ENCODE measurements around the gene RPS6KA2.

RPS6KA2 gene

GRCh38 chr6:166446567-166447065 is 180.4 kb downstream of the RPS6KA2 start:
- DNase-seq (ENCODE audit: low read depth in 2 of 2): no peak

DNA sequence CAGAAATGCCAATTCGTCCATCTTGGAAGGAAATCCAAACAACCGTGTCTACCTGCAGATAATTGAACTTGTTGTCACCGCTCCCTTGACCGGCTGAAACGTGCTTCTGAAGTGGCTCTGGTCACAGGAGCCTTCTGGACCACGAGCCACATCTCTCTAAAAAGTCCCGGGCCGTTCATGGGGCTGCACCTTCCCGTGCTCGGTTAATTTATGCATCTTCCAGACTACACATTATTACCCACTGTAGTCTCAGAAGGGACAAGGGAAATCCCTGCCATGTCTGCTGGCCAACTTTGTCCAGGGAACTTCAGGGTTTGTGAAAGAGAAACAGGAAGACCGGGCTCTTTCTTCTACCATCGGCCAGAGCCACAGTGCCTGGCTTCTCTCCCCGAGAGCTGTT is 180.9 kb downstream of the RPS6KA2 start:
- no peak for DNase-seq (ENCODE audit: low read depth in 2 of 2)

- no peak for DNase-seq (ENCODE audit: low read depth in 2 of 2)
Measured at GRCh38 chr6:166444446-166444845, 182.6 kb downstream of the RPS6KA2 start.

DNA sequence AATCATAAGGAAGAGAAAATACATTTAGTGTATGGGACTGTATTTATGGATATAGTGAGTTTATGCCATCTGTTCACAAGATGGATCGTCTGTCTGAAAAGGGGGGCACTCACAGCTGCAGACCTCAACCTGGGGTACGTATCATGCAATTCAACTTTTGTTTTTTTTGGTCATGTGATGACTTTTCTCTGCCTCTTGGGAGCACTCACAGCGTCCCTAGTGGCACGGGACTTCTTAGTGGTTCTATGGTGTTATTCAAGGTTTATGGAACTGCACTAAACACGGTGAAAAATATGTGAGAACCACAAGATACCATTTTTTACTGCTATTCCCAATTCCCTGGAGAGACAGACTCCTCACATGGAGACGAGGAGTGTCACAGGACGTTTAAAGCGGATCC is 183.9 kb downstream of the RPS6KA2 start:
- DNase-seq (ENCODE audit: low read depth in 2 of 2): no peak

DNA sequence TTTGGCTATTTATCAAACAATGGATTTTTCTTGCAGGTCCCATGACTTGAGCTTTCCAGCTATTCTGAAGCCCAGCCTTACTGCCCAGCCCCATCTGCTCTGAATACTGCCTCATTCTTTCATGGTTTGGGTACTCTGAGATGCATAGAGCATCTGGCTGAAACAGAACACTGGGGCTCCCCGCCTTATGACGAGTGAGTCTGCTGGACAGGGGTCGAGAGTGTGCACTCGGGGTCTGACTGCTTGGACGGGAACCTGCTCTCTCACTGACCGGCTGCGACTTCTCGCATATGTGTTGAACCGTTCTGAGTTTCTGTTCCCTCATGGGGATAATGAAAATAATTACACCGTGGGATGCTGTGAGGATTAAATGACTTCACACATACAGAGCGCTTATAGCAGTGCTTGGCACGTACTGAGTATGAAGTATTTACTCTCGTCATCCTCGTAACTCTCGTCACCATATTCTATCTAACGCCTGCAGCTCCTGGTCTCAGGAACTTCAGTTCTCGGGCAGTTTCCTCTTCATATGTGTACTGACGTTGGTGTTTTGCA is 184.8 kb downstream of the RPS6KA2 start:
- no peak for DNase-seq (ENCODE audit: low read depth in 2 of 2)

DNA sequence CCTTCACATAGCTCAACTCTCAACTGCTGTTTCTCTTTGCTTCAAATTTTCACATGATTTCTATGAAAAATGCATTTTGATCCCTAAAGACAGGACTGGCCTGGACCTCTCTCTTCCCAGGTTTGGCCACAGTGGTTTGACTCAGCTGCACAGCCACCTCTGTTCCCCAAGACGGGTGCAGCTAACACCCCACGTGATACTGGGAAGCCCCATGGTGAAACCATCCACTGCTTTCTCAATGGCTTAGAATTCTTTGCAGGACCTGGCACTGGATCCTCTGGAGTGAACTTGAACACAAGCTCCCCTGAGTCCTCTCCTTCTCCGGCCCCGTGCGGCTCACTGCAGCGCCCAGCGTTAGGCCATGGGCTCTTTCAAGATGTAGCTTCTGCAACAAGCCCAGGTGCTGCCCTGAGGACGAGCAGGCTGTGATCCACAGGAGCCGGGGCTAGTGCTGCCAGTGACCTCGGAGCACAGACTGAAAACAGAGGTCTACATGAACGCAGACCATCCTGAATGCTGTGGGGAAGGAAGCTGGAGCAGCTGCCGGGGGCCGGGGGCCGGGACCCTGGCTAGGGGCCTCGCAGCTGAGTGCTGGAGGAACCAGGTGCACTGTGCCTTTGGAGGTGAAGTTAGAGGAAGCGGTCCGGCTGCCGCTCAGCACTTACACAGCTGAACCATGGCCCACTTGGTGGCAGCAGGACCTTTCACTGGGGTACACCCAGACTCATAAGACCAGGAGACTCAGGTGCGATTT is 185.5 kb downstream of the RPS6KA2 start:
- no peak for DNase-seq (ENCODE audit: low read depth in 2 of 2)

GRCh38 chr6:166440729-166441128 is 186.3 kb downstream of the RPS6KA2 start:
- DNase-seq (ENCODE audit: low read depth in 2 of 2): no peak

DNA sequence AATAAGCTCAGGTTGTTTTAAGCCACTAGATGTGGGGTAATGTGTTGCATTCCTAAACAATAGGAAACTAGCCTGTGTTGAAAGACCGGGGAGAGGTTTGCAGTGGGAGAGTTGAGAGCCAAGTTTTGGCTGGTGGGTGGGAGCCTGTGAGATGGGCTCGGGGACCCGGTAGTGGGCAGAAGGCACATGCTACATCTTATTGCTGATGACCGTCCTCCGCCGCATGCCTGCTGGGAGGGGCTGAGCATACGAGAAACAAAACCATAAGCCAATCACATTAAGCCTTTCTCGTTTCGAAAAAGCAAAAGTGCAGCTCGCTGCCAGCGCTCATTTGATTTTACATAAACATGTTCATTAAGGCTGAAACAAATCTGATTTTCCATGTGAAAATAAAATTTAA is 186.9 kb downstream of the RPS6KA2 start:
- DNase-seq (ENCODE audit: low read depth in 2 of 2): no peak

DNA sequence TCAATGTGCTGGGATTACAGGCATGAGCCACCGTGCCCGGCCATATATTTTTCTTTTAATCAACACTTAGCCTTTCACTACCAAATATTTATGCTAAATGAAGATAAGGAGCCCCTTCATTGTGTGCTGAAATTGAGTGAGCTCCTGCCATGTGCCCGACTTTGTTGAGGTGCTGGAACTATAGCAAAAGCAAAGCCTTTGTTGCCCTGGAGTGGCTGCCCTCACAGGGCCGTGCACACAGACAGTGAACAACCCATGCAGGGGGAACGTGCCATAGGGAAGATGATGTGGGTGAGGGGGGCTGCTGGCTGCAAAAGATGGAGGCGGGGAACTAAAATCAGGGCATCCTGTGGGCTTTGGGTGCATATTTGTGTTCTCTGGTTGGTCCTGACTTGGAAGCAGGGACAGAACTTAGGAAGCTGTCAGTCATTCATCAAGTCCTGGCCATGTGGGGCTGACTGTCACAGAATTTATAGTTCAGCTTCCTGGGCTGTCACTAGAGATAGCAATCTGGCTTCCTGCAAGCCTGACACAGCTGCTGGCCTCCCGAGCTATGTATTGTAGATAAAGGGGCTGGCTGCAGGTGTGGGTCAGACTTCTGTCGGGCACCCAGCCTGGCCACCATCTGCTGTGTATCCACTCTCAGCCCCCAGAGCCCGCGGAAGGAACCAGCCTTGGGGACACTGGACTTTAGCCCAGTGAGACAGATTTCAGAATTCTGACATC is 187.5 kb downstream of the RPS6KA2 start:
- no peak for DNase-seq (ENCODE audit: low read depth in 2 of 2)

DNA sequence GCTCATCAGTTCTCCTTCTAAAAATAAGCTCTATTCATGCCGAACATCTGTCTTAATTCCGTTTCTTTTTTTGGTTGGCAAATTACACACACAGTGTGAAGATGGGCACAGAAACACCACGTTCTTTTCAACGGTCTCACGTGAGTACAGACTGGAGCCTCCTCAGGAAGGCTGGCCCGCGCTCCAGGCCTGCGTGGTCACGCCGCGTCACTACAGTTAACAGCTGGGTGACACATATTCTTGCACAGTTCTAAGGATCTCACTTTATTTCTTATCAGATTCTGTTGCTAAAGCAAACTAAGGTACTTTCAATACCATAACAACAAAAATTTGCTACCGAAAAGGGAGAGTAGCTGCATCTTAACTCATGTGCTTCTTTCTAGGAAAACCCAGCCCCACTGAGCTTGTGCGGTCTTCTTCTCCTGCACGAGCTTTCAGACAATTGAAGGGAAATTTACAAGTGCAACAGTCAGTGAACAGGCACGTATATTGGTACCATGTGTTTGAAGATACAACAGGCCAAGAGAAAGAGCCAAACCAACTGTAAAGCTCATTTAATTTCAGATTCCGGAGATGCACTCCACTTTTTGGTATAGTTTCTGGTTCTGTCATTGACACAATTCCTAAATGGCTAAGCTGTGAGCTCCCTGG is 188.7 kb downstream of the RPS6KA2 start:
- DNase-seq (ENCODE audit: low read depth in 2 of 2): no peak

GRCh38 chr6:166437661-166438060 is 189.4 kb downstream of the RPS6KA2 start:
- no peak for DNase-seq (ENCODE audit: low read depth in 2 of 2)

DNA sequence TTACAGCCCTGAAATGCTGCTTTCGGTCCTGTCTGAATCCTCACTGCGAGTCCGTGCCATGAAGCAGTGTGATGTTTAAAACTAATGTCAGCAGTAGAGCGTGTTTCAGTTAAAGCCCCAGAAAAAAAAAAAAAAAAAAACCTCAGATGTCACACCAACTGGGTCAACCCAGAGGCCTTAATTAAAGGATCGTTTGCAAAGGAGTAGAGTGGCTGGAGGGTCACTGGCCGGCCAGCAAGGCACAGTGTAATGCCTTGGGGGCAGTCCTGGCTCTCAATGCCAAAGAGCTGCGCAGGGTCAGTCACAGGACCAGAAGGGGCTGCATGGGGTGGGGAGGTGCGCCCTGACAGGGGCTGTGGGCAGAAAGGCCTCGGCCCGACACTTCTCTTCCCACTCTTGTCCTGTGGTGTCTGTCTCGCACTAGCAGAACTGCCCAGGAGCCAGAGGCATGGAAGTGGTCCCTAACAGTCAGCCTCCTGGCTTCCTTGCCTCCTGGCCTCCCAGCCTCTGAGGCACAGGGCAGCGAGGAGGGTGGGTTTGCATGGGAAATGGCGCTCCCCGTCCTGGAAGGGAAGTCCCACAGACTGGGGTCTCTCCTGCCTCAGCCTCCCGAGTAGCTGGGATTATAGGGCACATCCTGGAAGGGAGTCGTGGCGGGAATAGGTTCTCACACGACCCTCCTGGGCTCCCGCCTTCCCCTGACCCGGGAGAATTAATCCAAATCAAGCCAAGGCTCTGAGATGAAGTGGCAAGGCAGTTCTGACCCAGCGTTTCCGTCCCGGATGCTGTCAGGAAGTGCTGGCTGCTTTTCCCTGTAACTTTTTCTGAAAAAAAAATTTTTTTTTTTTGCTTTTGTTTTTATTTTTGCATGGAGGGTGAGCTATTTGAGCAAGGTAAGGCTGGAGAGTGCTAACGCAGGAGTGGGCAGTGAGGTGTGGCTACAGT is 190.6 kb downstream of the RPS6KA2 start:
- DNase-seq (ENCODE audit: low read depth in 2 of 2): no peak

GRCh38 chr6:166435574-166435973 is 191.5 kb downstream of the RPS6KA2 start:
- peak; percentile 11 to 38 for DNase-seq (ENCODE audit: low read depth in 2 of 2)

DNA sequence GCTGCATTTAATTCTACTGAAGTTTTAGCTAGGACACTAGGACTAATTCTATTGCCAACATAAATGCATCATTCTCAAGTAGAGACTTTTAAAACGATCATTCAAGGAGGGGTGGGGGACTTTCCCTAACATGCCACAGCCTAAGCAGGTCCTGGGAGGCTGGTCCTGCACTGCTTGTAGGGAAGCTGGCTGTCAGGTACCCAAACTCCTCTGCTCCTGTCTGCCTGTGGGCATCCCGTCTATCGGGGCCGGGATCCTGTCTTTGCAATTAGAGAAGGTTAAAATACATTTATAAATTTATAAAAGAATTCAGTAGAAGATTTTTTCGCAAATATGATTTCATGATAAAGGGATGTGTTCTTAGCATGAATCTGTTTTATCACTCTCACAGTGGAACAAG is 192.7 kb downstream of the RPS6KA2 start:
- no peak for DNase-seq (ENCODE audit: low read depth in 2 of 2)

DNA sequence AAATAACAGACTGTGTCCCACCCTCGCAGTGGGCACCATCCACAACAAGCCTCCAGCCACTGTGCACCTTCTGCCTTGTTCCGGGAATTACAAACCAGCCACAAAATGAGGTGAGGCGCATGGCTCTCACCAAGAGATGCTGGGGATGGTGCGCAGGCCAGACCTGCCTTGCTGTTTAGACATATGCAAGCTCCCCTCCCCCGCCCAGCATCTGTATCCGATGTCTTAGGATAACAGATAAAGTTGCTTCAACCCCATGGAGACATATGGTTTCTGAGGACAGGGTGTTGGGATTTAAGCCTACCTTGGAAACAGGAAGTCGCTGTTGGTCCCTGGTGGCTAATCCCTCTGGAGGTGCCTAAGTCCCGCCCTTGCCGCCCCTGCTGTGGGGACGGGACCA is 194.0 kb downstream of the RPS6KA2 start:
- DNase-seq (ENCODE audit: low read depth in 2 of 2): no peak

- no peak for DNase-seq (ENCODE audit: low read depth in 2 of 2)
Measured at GRCh38 chr6:166430269-166430668, 196.8 kb downstream of the RPS6KA2 start.

GRCh38 chr6:166424431-166424830 is 202.6 kb downstream of the RPS6KA2 start:
- no peak for DNase-seq (ENCODE audit: low read depth in 2 of 2)

DNA sequence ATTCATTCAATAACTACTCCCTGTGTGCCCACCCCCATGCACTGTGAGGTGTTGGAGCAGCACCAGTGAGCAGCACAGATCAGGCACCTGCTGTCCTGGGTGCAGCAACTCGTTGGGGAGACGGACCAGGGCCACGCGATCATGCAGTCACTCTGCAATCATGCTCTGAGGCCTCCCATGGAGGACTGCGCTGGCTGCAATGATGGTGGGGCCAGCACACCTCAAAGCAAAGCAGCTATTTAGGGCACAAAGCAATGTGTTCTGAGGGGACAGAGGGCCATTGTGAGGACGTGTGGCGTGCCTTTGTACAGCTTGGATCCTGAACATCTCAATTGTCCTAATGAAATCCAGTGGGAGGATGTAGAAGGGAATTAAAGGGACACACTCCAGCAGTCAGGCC is 203.3 kb downstream of the RPS6KA2 start:
- no peak for DNase-seq (ENCODE audit: low read depth in 2 of 2)

- no peak for DNase-seq (ENCODE audit: low read depth in 2 of 2)
Measured at GRCh38 chr6:166423051-166423745, 203.9 kb downstream of the RPS6KA2 start.

DNA sequence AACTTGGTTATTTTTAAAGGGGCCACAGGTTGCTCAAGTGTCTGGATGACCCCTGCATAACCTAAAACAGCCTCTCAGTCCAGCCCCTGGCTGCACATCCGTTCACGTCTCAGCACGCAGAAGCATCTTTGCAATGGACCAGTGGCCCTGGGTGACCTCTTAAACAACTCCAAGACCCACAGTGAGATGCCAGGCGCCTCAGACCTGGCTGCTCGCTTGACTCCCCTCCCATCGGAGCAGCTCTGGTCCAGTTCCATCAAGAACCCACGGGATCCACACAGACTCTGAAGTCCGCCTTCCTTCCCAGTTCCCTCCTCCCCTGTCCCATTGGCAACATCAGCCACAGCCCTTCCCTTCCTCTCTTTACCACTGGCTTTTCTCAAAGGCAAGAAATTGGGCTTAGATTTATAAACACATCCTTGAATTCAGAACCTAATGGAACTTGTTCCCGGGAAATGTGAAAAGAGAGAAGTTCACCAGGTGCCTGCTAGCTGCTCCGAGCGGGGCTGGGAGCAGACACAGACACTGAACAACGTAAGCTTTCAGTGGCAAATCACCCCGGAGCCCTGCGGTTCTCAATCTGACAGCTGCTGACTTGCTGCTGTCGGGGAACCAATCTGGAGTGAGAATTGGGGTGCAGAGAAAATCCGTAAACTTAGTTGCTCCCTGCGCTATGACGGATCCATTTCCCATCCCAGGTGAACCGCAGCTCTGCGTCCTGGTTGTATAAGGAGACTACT is 204.7 kb downstream of the RPS6KA2 start:
- no peak for DNase-seq (ENCODE audit: low read depth in 2 of 2)

Measured in stimulated activated CD8-positive, alpha-beta memory T cell treated with anti-CD3 and anti-CD28 coated beads, Interleukin-7, amount 100 ng/mL, for 4 hours (primary cell).